Measurements from ENCODE around the gene HDGF. TPM values are rescaled to one million over a fixed set of nuclear protein-coding genes. Genes with fewer than 3 reads are reported as not detected.

Gene HDGF
- total RNA-seq, 6 experiments from 2014 or later: 229 to 324 (median 315) TPM

GRCh38 chr1:156711011-156711817 is 40.3 kb downstream of the HDGF start:
- peaks cover 82% of the 10 kb centered on the region for H3K4me1 Mint-ChIP-seq (ENCODE audit: low read depth)
- peaks cover 1% of the 10 kb centered on the region for H3K27me3 Mint-ChIP-seq (ENCODE audit: insufficient read depth)
- no peak for TF ChIP-seq CTCF (IDR thresholded peaks at IDR 0.05)
- H3K36me3 Mint-ChIP-seq (ENCODE audit: low read depth): peaks cover 5% of the 10 kb centered on the region; the same call in 1 of the 2 replicates
- no peak overlapping the region for H3K4me3 Mint-ChIP-seq
- H3K9me3 Mint-ChIP-seq: no peaks in the 10 kb centered on the region
- H3K27ac Mint-ChIP-seq: peak overlapping the region; percentile 19; the same call in 1 of the 2 replicates
- DNase-seq: no peak

- peak overlapping the region; percentile 34; the same call in 1 of the 2 replicates for H3K4me3 Mint-ChIP-seq
- H3K9me3 Mint-ChIP-seq: no peaks in the 10 kb centered on the region
- H3K27me3 Mint-ChIP-seq (ENCODE audit: insufficient read depth): peaks cover 1% of the 10 kb centered on the region
- peak; percentile 66 for DNase-seq
- H3K36me3 Mint-ChIP-seq (ENCODE audit: low read depth): peaks cover 4% of the 10 kb centered on the region; the same call in 1 of the 2 replicates
- H3K27ac Mint-ChIP-seq: peak overlapping the region; percentile 60
- H3K4me1 Mint-ChIP-seq (ENCODE audit: low read depth): peaks cover 91% of the 10 kb centered on the region
- no peak for TF ChIP-seq CTCF (IDR thresholded peaks at IDR 0.05)
Measured at GRCh38 chr1:156709757-156710489, 41.6 kb downstream of the HDGF start.

- no peak overlapping the region for H3K4me3 Mint-ChIP-seq
Measured at GRCh38 chr1:156709031-156709430, 42.4 kb downstream of the HDGF start.

GRCh38 chr1:156708218-156708661 is 43.2 kb downstream of the HDGF start:
- Mint-ChIP-seq H3K27ac (peak overlapping the region; percentile 81), H3K4me1 (ENCODE audit: low read depth) (peaks cover 99% of the 10 kb centered on the region), H3K4me3 (peak overlapping the region; percentile 54), H3K36me3 (ENCODE audit: low read depth) (no peaks in the 10 kb centered on the region), H3K9me3 (no peaks in the 10 kb centered on the region), H3K27me3 (ENCODE audit: insufficient read depth) (peaks cover 4% of the 10 kb centered on the region)
- DNase-seq: no peak
- TF ChIP-seq CTCF (IDR thresholded peaks at IDR 0.05): no peak

More at GRCh38 chr1:156709031-156709430, 42.4 kb downstream of the HDGF start:
- Mint-ChIP-seq H3K27me3 (ENCODE audit: insufficient read depth) (peaks cover 1% of the 10 kb centered on the region), H3K27ac (peak overlapping the region; percentile 81), H3K4me1 (ENCODE audit: low read depth) (peaks cover 94% of the 10 kb centered on the region), H3K9me3 (no peaks in the 10 kb centered on the region), H3K36me3 (ENCODE audit: low read depth) (no peaks in the 10 kb centered on the region)
- no peak for TF ChIP-seq CTCF (IDR thresholded peaks at IDR 0.05)
- no peak for DNase-seq

- no peak for TF ChIP-seq CTCF (IDR thresholded peaks at IDR 0.05)
- DNase-seq: no peak
- H3K4me1 Mint-ChIP-seq (ENCODE audit: low read depth): peaks cover 95% of the 10 kb centered on the region
- peaks cover 4% of the 10 kb centered on the region for H3K27me3 Mint-ChIP-seq (ENCODE audit: insufficient read depth)
- no peaks in the 10 kb centered on the region for H3K9me3 Mint-ChIP-seq
- no peaks in the 10 kb centered on the region for H3K36me3 Mint-ChIP-seq (ENCODE audit: low read depth)
- peak overlapping the region; percentile 81 for H3K27ac Mint-ChIP-seq
- peak overlapping the region; percentile 54; the same call in 1 of the 2 replicates for H3K4me3 Mint-ChIP-seq
Measured at GRCh38 chr1:156707417-156708217, 43.9 kb downstream of the HDGF start.

All from HFFc6 (cell line).